Activated CD4-positive, alpha-beta memory T cell treated with anti-CD3 and anti-CD28 coated beads for 36 hours (primary cell): ENCODE measurements around the gene PLCH1. TPM values are rescaled to one million over a fixed set of nuclear protein-coding genes. Genes with fewer than 3 reads are reported as not detected.
A peak's percentile ranks its signal among the peaks of the same experiment; 100 is the strongest.

Experiments
- CTCF ChIA-PET: fragments of 350-600 bp; sonication (Branson Sonifier 250); formaldehyde crosslinking; loops from one replicate; lab custom pipeline; 2021; ENCODE audit warnings: antibody characterized with exemption, inconsistent platforms; lab: Charles Lee
- POLR2A ChIA-PET: fragments of 350-600 bp; sonication (Branson Sonifier 250); formaldehyde crosslinking; loops from one replicate; lab custom pipeline; 2021; ENCODE audit warnings: antibody characterized with exemption; lab: Charles Lee
- DNase-seq: peaks from one replicate; pipeline ENCODE4 v3.0.0-alpha.2; 2020
- H3K27ac Mint-ChIP-seq: one replicate; pipeline ENCODE4 v1.8.0; 2021; ENCODE audit warnings: mixed read lengths
- H3K27me3 Mint-ChIP-seq: one replicate; pipeline ENCODE4 v1.8.0; 2021; ENCODE audit warnings: mixed read lengths
- H3K36me3 Mint-ChIP-seq: one replicate; pipeline ENCODE4 v1.8.0; 2021; ENCODE audit warnings: mixed read lengths
- H3K4me1 Mint-ChIP-seq: one replicate; pipeline ENCODE4 v1.8.0; 2021; ENCODE audit warnings: low read depth, mixed read lengths
- H3K4me3 Mint-ChIP-seq: one replicate; pipeline ENCODE4 v1.8.0; 2021; ENCODE audit warnings: mild to moderate bottlenecking, mixed read lengths
- H3K9me3 Mint-ChIP-seq: one replicate; pipeline ENCODE4 v1.8.0; 2021; ENCODE audit warnings: mixed read lengths
- intact Hi-C: fragments of 100-400 bp; cut with micrococcal nuclease; formaldehyde crosslinking; loops from one replicate; pipeline ENCODE4 v1.15.1; 2023
- total RNA-seq, 2 experiments: library from RNA; stranded (reverse); gene quantifications; one replicate each; pipeline ENCODE4 v1.2.3, GENCODE V29; 2021

The PLCH1 gene
- total RNA-seq, 2 experiments from 2014 or later: 0.10 to 0.12 TPM

- Mint-ChIP-seq H3K36me3 (no peaks in the 10 kb centered on the region), H3K9me3 (no peaks in the 10 kb centered on the region), H3K4me1 (no peaks in the 10 kb centered on the region), H3K4me3 (no peak overlapping the region), H3K27ac (no peak overlapping the region), H3K27me3 (no peaks in the 10 kb centered on the region)
- ChIA-PET POLR2A (no interaction called here), CTCF (no interaction called here)
- DNase-seq: no peak
- intact Hi-C loops: no loop called here
Measured at GRCh38 chr3:155385896-155386625, 358.8 kb downstream of the PLCH1 start.

- POLR2A ChIA-PET: no interaction called here
- Mint-ChIP-seq H3K9me3 (no peaks in the 10 kb centered on the region), H3K27me3 (peaks cover 1% of the 10 kb centered on the region), H3K27ac (no peak overlapping the region), H3K4me1 (no peaks in the 10 kb centered on the region), H3K4me3 (no peak overlapping the region), H3K36me3 (no peaks in the 10 kb centered on the region)
- intact Hi-C loops: loop anchor here (1.0 kb wide), 1 partner anchor 320 kb away; no protein-coding TSS in a partner anchor
- peak; percentile 15 for DNase-seq
- CTCF ChIA-PET: no interaction called here
Measured at GRCh38 chr3:155382396-155383042, 362.4 kb downstream of the PLCH1 start.

- no peaks in the 10 kb centered on the region for H3K9me3 Mint-ChIP-seq
- intact Hi-C loops: no loop called here
- ChIA-PET CTCF (no interaction called here), POLR2A (no interaction called here)
- peaks cover 1% of the 10 kb centered on the region for H3K27me3 Mint-ChIP-seq
- no peak overlapping the region for H3K27ac Mint-ChIP-seq
- no peak overlapping the region for H3K4me3 Mint-ChIP-seq
- no peak for DNase-seq
- H3K36me3 Mint-ChIP-seq: no peaks in the 10 kb centered on the region
- no peaks in the 10 kb centered on the region for H3K4me1 Mint-ChIP-seq
Measured at GRCh38 chr3:155377847-155378246, 367.0 kb downstream of the PLCH1 start.

- Mint-ChIP-seq H3K27me3 (peaks cover 1% of the 10 kb centered on the region), H3K9me3 (no peaks in the 10 kb centered on the region), H3K27ac (no peak overlapping the region), H3K4me1 (no peaks in the 10 kb centered on the region), H3K4me3 (no peak overlapping the region), H3K36me3 (no peaks in the 10 kb centered on the region)
- no peak for DNase-seq
- ChIA-PET CTCF (no interaction called here), POLR2A (no interaction called here)
- intact Hi-C loops: no loop called here
Measured at GRCh38 chr3:155377071-155377470, 367.8 kb downstream of the PLCH1 start.

- Mint-ChIP-seq H3K4me3 (no peak overlapping the region), H3K9me3 (no peaks in the 10 kb centered on the region), H3K27me3 (no peaks in the 10 kb centered on the region), H3K4me1 (no peaks in the 10 kb centered on the region), H3K36me3 (no peaks in the 10 kb centered on the region), H3K27ac (no peak overlapping the region)
- ChIA-PET POLR2A (no interaction called here), CTCF (no interaction called here)
- no peak for DNase-seq
- intact Hi-C loops: no loop called here
Measured at GRCh38 chr3:155372281-155372680, 372.6 kb downstream of the PLCH1 start.

GRCh38 chr3:155370764-155371503, 373.9 kb downstream of the PLCH1 start:
- no peak for DNase-seq
- intact Hi-C loops: no loop called here
- no peak overlapping the region for H3K27ac Mint-ChIP-seq
- H3K9me3 Mint-ChIP-seq: no peaks in the 10 kb centered on the region
- no peaks in the 10 kb centered on the region for H3K27me3 Mint-ChIP-seq
- CTCF ChIA-PET: interaction anchor here (0.6 kb wide), 1 partner anchor 467 kb away, joined by 3 read pairs; no protein-coding TSS in a partner anchor
- no peaks in the 10 kb centered on the region for H3K4me1 Mint-ChIP-seq
- no peaks in the 10 kb centered on the region for H3K36me3 Mint-ChIP-seq
- POLR2A ChIA-PET: no interaction called here
- no peak overlapping the region for H3K4me3 Mint-ChIP-seq

- H3K4me3 Mint-ChIP-seq: no peak overlapping the region
- intact Hi-C loops: no loop called here
- no peaks in the 10 kb centered on the region for H3K4me1 Mint-ChIP-seq
- POLR2A ChIA-PET: no interaction called here
- H3K27ac Mint-ChIP-seq: no peak overlapping the region
- no peaks in the 10 kb centered on the region for H3K36me3 Mint-ChIP-seq
- peaks cover 3% of the 10 kb centered on the region for H3K9me3 Mint-ChIP-seq
- CTCF ChIA-PET: no interaction called here
- H3K27me3 Mint-ChIP-seq: no peaks in the 10 kb centered on the region
- no peak for DNase-seq
Measured at GRCh38 chr3:155370198-155370597, 374.7 kb downstream of the PLCH1 start.

GRCh38 chr3:155369735-155370134, 375.1 kb downstream of the PLCH1 start:
- no peaks in the 10 kb centered on the region for H3K36me3 Mint-ChIP-seq
- H3K4me3 Mint-ChIP-seq: no peak overlapping the region
- intact Hi-C loops: no loop called here
- H3K4me1 Mint-ChIP-seq: no peaks in the 10 kb centered on the region
- peaks cover 7% of the 10 kb centered on the region for H3K9me3 Mint-ChIP-seq
- H3K27me3 Mint-ChIP-seq: no peaks in the 10 kb centered on the region
- POLR2A ChIA-PET: no interaction called here
- no peak for DNase-seq
- CTCF ChIA-PET: no interaction called here
- H3K27ac Mint-ChIP-seq: no peak overlapping the region

GRCh38 chr3:155369244-155369643, 375.6 kb downstream of the PLCH1 start:
- intact Hi-C loops: no loop called here
- Mint-ChIP-seq H3K27ac (no peak overlapping the region), H3K4me3 (no peak overlapping the region), H3K9me3 (peaks cover 8% of the 10 kb centered on the region), H3K27me3 (no peaks in the 10 kb centered on the region), H3K36me3 (no peaks in the 10 kb centered on the region), H3K4me1 (no peaks in the 10 kb centered on the region)
- POLR2A ChIA-PET: no interaction called here
- no peak for DNase-seq
- CTCF ChIA-PET: no interaction called here

GRCh38 chr3:155368786-155369185, 376.1 kb downstream of the PLCH1 start:
- intact Hi-C loops: no loop called here
- Mint-ChIP-seq H3K27ac (no peak overlapping the region), H3K4me1 (no peaks in the 10 kb centered on the region), H3K9me3 (peaks cover 8% of the 10 kb centered on the region), H3K36me3 (no peaks in the 10 kb centered on the region), H3K27me3 (no peaks in the 10 kb centered on the region), H3K4me3 (no peak overlapping the region)
- DNase-seq: no peak
- CTCF ChIA-PET: no interaction called here
- POLR2A ChIA-PET: no interaction called here

- Mint-ChIP-seq H3K27me3 (no peaks in the 10 kb centered on the region), H3K36me3 (no peaks in the 10 kb centered on the region), H3K4me1 (no peaks in the 10 kb centered on the region), H3K27ac (no peak overlapping the region), H3K4me3 (no peak overlapping the region), H3K9me3 (peaks cover 8% of the 10 kb centered on the region)
- DNase-seq: no peak
- POLR2A ChIA-PET: no interaction called here
- CTCF ChIA-PET: no interaction called here
- intact Hi-C loops: no loop called here
Measured at GRCh38 chr3:155367506-155367905, 377.4 kb downstream of the PLCH1 start.

GRCh38 chr3:155365178-155365783, 379.6 kb downstream of the PLCH1 start:
- Mint-ChIP-seq H3K27me3 (no peaks in the 10 kb centered on the region), H3K4me3 (no peak overlapping the region), H3K36me3 (no peaks in the 10 kb centered on the region), H3K4me1 (no peaks in the 10 kb centered on the region), H3K27ac (no peak overlapping the region), H3K9me3 (peaks cover 8% of the 10 kb centered on the region)
- intact Hi-C loops: no loop called here
- no peak for DNase-seq
- CTCF ChIA-PET: no interaction called here
- POLR2A ChIA-PET: no interaction called here
